Type B pancreatic cell (in vitro differentiated cells): ENCODE measurements around the gene DUS3L. TPM values are rescaled to one million over a fixed set of nuclear protein-coding genes. Genes with fewer than 3 reads are reported as not detected.

Source experiments
- DNase-seq: peaks from one replicate; pipeline ENCODE4 v3.0.0; 2021; ENCODE audit warnings: mixed read lengths; ENCODE audit not compliant: unreplicated experiment; ENCODE audit errors: extremely low spot score
- H3K27ac Mint-ChIP-seq: 2 replicates; pipeline ENCODE4 v1.8.0; 2021; ENCODE audit warnings: mild to moderate bottlenecking, mixed read lengths
- H3K27me3 Mint-ChIP-seq: 2 replicates; pipeline ENCODE4 v1.8.0; 2021; ENCODE audit warnings: mixed read lengths
- H3K36me3 Mint-ChIP-seq: 2 replicates; pipeline ENCODE4 v1.8.0; 2021; ENCODE audit warnings: mixed read lengths
- H3K4me1 Mint-ChIP-seq: one replicate; pipeline ENCODE4 v1.8.0; 2021; ENCODE audit warnings: mixed read lengths; ENCODE audit not compliant: unreplicated experiment
- H3K4me3 Mint-ChIP-seq: 2 replicates; pipeline ENCODE4 v1.8.0; 2021; ENCODE audit warnings: mild to moderate bottlenecking, mixed read lengths
- H3K9me3 Mint-ChIP-seq: 2 replicates; pipeline ENCODE4 v1.8.0; 2021; ENCODE audit warnings: mixed read lengths
- CTCF ChIP-seq: fragments of 200-600 bp; sonication (generic); conservative IDR thresholded peaks from 2 replicates; pipeline ENCODE4 v1.5.0; 2021; ENCODE audit warnings: antibody characterized with exemption, mild to moderate bottlenecking
- total RNA-seq: library from RNA; stranded (reverse); gene quantifications from 2 replicates; pipeline ENCODE4 v1.2.1, GENCODE V29; 2021; ENCODE audit warnings: low replicate concordance

DUS3L gene
- total RNA-seq, 1 donor from 2014 or later = 38.6 TPM

- no peak for TF ChIP-seq CTCF
- Mint-ChIP-seq H3K4me1 (peaks cover 3% of the 10 kb centered on the region), H3K36me3 (no peaks in the 10 kb centered on the region), H3K4me3 (no peak overlapping the region), H3K27ac (peak overlapping the region; percentile 70), H3K9me3 (no peaks in the 10 kb centered on the region), H3K27me3 (peaks cover 8% of the 10 kb centered on the region)
- no peak for DNase-seq
Observed at GRCh38 chr19:5817218-5817617, 26.3 kb upstream of the DUS3L start.

- no peaks in the 10 kb centered on the region for H3K36me3 Mint-ChIP-seq
- H3K4me1 Mint-ChIP-seq = peaks cover 3% of the 10 kb centered on the region
- no peak for TF ChIP-seq CTCF
- no peak overlapping the region for H3K4me3 Mint-ChIP-seq
- peaks cover 8% of the 10 kb centered on the region for H3K27me3 Mint-ChIP-seq
- no peak for DNase-seq
- H3K27ac Mint-ChIP-seq = no peak overlapping the region
- H3K9me3 Mint-ChIP-seq = no peaks in the 10 kb centered on the region
Observed at GRCh38 chr19:5814852-5815246, 23.9 kb upstream of the DUS3L start.

- TF ChIP-seq CTCF = no peak
- Mint-ChIP-seq H3K27ac (no peak overlapping the region), H3K9me3 (no peaks in the 10 kb centered on the region), H3K27me3 (peaks cover 8% of the 10 kb centered on the region), H3K36me3 (no peaks in the 10 kb centered on the region), H3K4me1 (peaks cover 3% of the 10 kb centered on the region), H3K4me3 (no peak overlapping the region)
- DNase-seq = no peak
Observed at GRCh38 chr19:5814123-5814851, 23.3 kb upstream of the DUS3L start.

- DNase-seq = no peak
- no peaks in the 10 kb centered on the region for H3K9me3 Mint-ChIP-seq
- H3K4me3 Mint-ChIP-seq = no peak overlapping the region
- H3K27me3 Mint-ChIP-seq = peaks cover under 1% of the 10 kb centered on the region
- peaks cover 6% of the 10 kb centered on the region for H3K4me1 Mint-ChIP-seq
- no peak overlapping the region for H3K27ac Mint-ChIP-seq
- TF ChIP-seq CTCF = no peak
- H3K36me3 Mint-ChIP-seq = no peaks in the 10 kb centered on the region
Observed at GRCh38 chr19:5811117-5811516, 20.2 kb upstream of the DUS3L start.

GRCh38 chr19:5809469-5809868, 18.5 kb upstream of the DUS3L start:
- TF ChIP-seq CTCF = no peak
- DNase-seq = no peak
- H3K4me3 Mint-ChIP-seq = no peak overlapping the region
- H3K36me3 Mint-ChIP-seq = no peaks in the 10 kb centered on the region
- H3K27ac Mint-ChIP-seq = no peak overlapping the region
- no peaks in the 10 kb centered on the region for H3K9me3 Mint-ChIP-seq
- peaks cover 1% of the 10 kb centered on the region for H3K27me3 Mint-ChIP-seq
- peaks cover 6% of the 10 kb centered on the region for H3K4me1 Mint-ChIP-seq
